A673 (cell line): Measurements from ENCODE around the gene FIS1.
"Not testable (repeated sequence)": the region's sequence is repeated elsewhere in the genome, so short reads cannot be mapped to it uniquely, and the experiment has no call there.

Source experiments
- CTCF ChIP-seq: fragments of 300-800, 200-600 bp; sonication (generic); conservative IDR thresholded peaks from 2 replicates; pipeline ENCODE4 v1.5.1; 2017; ENCODE audit warnings: low read depth, mild to moderate bottlenecking, antibody characterized with exemption, low read length, moderate library complexity, mixed read lengths
- EZH2 ChIP-seq: fragments of 200-600 bp; sonication (generic); IDR thresholded peaks from 2 replicates; pipeline ENCODE4 v1.6.1; 2017; ENCODE audit warnings: borderline replicate concordance, low read depth, mild to moderate bottlenecking, mixed read lengths, antibody characterized with exemption, low read length; ENCODE audit not compliant: poor library complexity, severe bottlenecking

DNA sequence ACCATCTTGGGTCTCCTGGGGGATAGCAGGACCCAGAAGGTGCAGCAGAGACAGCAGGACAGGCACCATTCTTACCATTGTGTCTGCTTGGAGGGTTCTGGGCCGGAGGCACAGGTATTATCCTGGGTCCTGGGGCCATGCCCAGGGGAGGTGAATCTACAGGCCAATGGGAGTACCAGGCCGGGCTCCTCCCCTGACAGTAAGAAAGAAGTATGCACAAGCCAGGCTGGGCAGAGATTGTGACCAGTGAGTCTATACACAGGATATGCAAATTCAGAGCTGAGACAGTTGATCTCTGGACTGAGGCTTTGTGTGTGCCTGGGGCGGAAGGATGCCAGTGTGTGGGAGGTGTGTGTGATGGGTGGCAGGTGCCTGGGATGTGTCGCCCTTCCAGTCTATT, 44.8 kb upstream of the FIS1 start:
- TF ChIP-seq CTCF, EZH2: not testable (repeated sequence)
